Heart right ventricle (tissue), 16 donors: ENCODE results near the gene MEI4. TPM values are rescaled to one million over a fixed set of nuclear protein-coding genes. Genes with fewer than 3 reads are reported as not detected.

ENCODE experiments used
- ATAC-seq, 8 donors: fragments of 200-7000 bp; cut with Tn5 transposase; one replicate each; pipeline ENCODE4 v1.9.1; 2020; ENCODE audit warnings: mild to moderate bottlenecking in 8 of 8, moderate library complexity in 8 of 8, moderate number of reproducible peaks in 1 of 8
- DNase-seq, 2 donors: peaks; one replicate each; pipeline ENCODE4 v3.0.0-alpha.2; 2020
- H3K27ac ChIP-seq, 10 donors: fragments of 200-600 bp; sonication (generic) in 2 of 10; one replicate each; pipeline versions ENCODE4 v1.5.0 to v1.8.0; 2020 to 2022; ENCODE audit warnings: mild to moderate bottlenecking in 3 of 10
- H3K27me3 ChIP-seq, 7 donors: fragments of 200-600 bp; one replicate each; pipeline ENCODE4 v1.8.0; 2021 to 2022; ENCODE audit warnings: mild to moderate bottlenecking in 2 of 7
- H3K36me3 ChIP-seq, 9 donors: fragments of 200-600 bp; sonication (generic) in 1 of 9; one replicate each; pipeline versions ENCODE4 v1.5.0 to v1.8.0; 2020 to 2022; ENCODE audit warnings: mild to moderate bottlenecking in 2 of 9
- H3K4me1 ChIP-seq, 9 donors: fragments of 200-600 bp; sonication (generic) in 1 of 9; one replicate each; pipeline versions ENCODE4 v1.5.0 to v1.8.0; 2020 to 2022; ENCODE audit warnings: mild to moderate bottlenecking in 4 of 9
- H3K4me3 ChIP-seq, 10 donors: fragments of 200-600 bp; sonication (generic) in 2 of 10; one replicate each; pipeline versions ENCODE4 v1.5.0 to v1.8.0; 2020 to 2022; ENCODE audit warnings: mild to moderate bottlenecking in 7 of 10, moderate library complexity in 2 of 10
- H3K9me3 ChIP-seq, 11 donors: fragments of 200-600 bp in 10 of 11; sonication (generic) in 2 of 11; one replicate each; pipeline versions ENCODE4 v1.5.0 to v1.8.0; 2013 to 2022; ENCODE audit warnings: mild to moderate bottlenecking in 2 of 11, control low read depth in 1 of 11, moderate library complexity in 1 of 11
- CTCF ChIP-seq, 9 donors: fragments of 200-600 bp; sonication (generic) in 2 of 9; IDR thresholded peaks; one replicate each; pipeline versions ENCODE4 v1.5.0 to v1.8.0; 2021 to 2022; ENCODE audit warnings: antibody characterized with exemption in 9 of 9, mild to moderate bottlenecking in 5 of 9, moderate library complexity in 1 of 9
- WGBS, 2 donors: extraction: QIAGEN DNeasy Blood & Tissue Kit; methylation state at CpG; one replicate each; pipeline ENCODE4 v1.1.7; 2013; ENCODE audit warnings: inconsistent platforms in 1 of 2; 5-methylcytosine and 5-hydroxymethylcytosine counted together
- intact Hi-C, 10 donors: fragments of 100-400 bp; cut with DNase I; formaldehyde crosslinking; loops; one replicate each; pipeline versions ENCODE4 v1.11.1 to v1.14.2; 2022
- polyA plus RNA-seq, 2 donors: library from polyadenylated mRNA; stranded (reverse); fragments of 200-250 nt; gene quantifications; one replicate each; pipeline ENCODE4 v1.2.3, GENCODE V29; 2013
- total RNA-seq, 10 donors: library from RNA; stranded (reverse); fragmentation: NEBNext Ultra II Directional in 3 of 10; extraction: Animal tissue kit (Norgen Biotek cat#: 25700) in 3 of 10; gene quantifications; one replicate each; pipeline versions ENCODE4 v1.2.1 to v1.2.4, GENCODE V29; 2021 to 2023
- donor health status: Arrhythmogenic right ventricular cardiomyopathy.
- donor health status: ischemic (EF 13 %, LVEDD 7.1; RV severe dilation, severe dysfunction).
- donor health status: healthy with polysubstance abuse.
- donor health status: DM: no; HTN: yes; CAD: no.
- donor health status: DM: no; HTN: no; CAD: no.
- donor health status: ischemic (EF 25% LVEDD 6.9; RV normal size, moderate dysfunction).
- donor health status: ischemic (EF 25% LVEDD 5.7; RV mildly dilated, moderate dysfunction).
- donor health status: healthy.
- donor health status: DM: yes; HTN: yes; CAD: no.
- donor health status: Ischemic cardiomyopathy.
- donor health status: ischemic (EF 35%, LVEDD 5.7; RV mildly dilated, moderate dysfunction).
- donor health status: nonischemic (EF 11% LVEDD 7.7; RV severe dilation, severe dysfunction).
- donor health status: DM: yes; HTN: yes; CAD: no.
- donor health status: PGD.
- donor health status: ischemic (EF 29% LVEDD 5.4; RV normal size, mild dysfunction).
- donor health status: nonischemic (EF 23%, LVEDD 6.1; RV moderate dilation, normal function).

MEI4 gene
- total and polyA plus RNA-seq, 12 donors = under 0.01 to 1.1 (median 0.49) TPM; not detected in 1

GRCh38 chr6:77815531-77815930 lies 162.7 kb downstream of the MEI4 start:
- DNase-seq (no peak), ATAC-seq (no peak)
- no peaks in the 10 kb centered on the region for H3K4me1 ChIP-seq
- peaks cover 0 to 10% (median 0%) of the 10 kb centered on the region in 11 donors for H3K9me3 ChIP-seq
- intact Hi-C loops = no loop called here
- H3K36me3 ChIP-seq = no peaks in the 10 kb centered on the region
- TF ChIP-seq CTCF (IDR thresholded peaks at IDR 0.05) = no peak
- no peak overlapping the region for H3K4me3 ChIP-seq
- H3K27ac ChIP-seq = no peak overlapping the region
- no peaks in the 10 kb centered on the region for H3K27me3 ChIP-seq

- no peak overlapping the region for H3K4me3 ChIP-seq
- H3K9me3 ChIP-seq = peaks cover 0 to 10% (median 0%) of the 10 kb centered on the region in 11 donors
- WGBS, 2 donors = 84 to 91% methylated on average over 2 of the region's 2 CpGs
- no peak for TF ChIP-seq CTCF (IDR thresholded peaks at IDR 0.05)
- DNase-seq (no peak), ATAC-seq (no peak)
- no peaks in the 10 kb centered on the region for H3K36me3 ChIP-seq
- no peaks in the 10 kb centered on the region for H3K4me1 ChIP-seq
- intact Hi-C loops = no loop called here
- no peak overlapping the region for H3K27ac ChIP-seq
- H3K27me3 ChIP-seq = no peaks in the 10 kb centered on the region
Observed at GRCh38 chr6:77816766-77817270, 164.0 kb downstream of the MEI4 start.

GRCh38 chr6:77822265-77822664 lies 169.4 kb downstream of the MEI4 start:
- WGBS, 2 donors = 39 to 71% methylated on average over 2 of the region's 2 CpGs

GRCh38 chr6:77825204-77825603 lies 172.4 kb downstream of the MEI4 start:
- intact Hi-C loops = no loop called here
- H3K36me3 ChIP-seq = no peaks in the 10 kb centered on the region
- H3K9me3 ChIP-seq = no peaks in the 10 kb centered on the region
- no peak for ATAC-seq
- H3K4me3 ChIP-seq = no peak overlapping the region
- H3K27me3 ChIP-seq = no peaks in the 10 kb centered on the region
- TF ChIP-seq CTCF (IDR thresholded peaks at IDR 0.05) = no peak
- DNase-seq = no peak
- H3K27ac ChIP-seq = no peak overlapping the region
- 68 to 77% methylated on average over 2 of the region's 2 CpGs for WGBS, 2 donors
- no peaks in the 10 kb centered on the region for H3K4me1 ChIP-seq

More at GRCh38 chr6:77822265-77822664, 169.4 kb downstream of the MEI4 start:
- ATAC-seq = no peak
- no peak for DNase-seq
- Histone ChIP-seq H3K27ac (no peak overlapping the region), H3K4me1 (no peaks in the 10 kb centered on the region), H3K27me3 (no peaks in the 10 kb centered on the region), H3K36me3 (no peaks in the 10 kb centered on the region), H3K4me3 (no peak overlapping the region), H3K9me3 (peaks cover 0 to under 1% (median 0%) of the 10 kb centered on the region in 11 donors)
- TF ChIP-seq CTCF (IDR thresholded peaks at IDR 0.05) = no peak
- intact Hi-C loops = loop anchor here in 1 of 10 donors (1.0 kb wide), 1 partner anchor 10 kb away; no protein-coding TSS in a partner anchor
